AG09309 (cell line): Measurements from ENCODE around the gene PLEKHA6.

Experiments used
- DNase-seq: peaks from one replicate; pipeline ENCODE4 v3.0.0-alpha.2; 2010; ENCODE audit warnings: low read depth
- H3K4me3 ChIP-seq: 2 replicates; pipeline ENCODE4 v1.5.1; 2011; ENCODE audit warnings: mild to moderate bottlenecking, low read depth, low read length, moderate library complexity; ENCODE audit not compliant: control insufficient read depth
- TF ChIP-seq, protein P1 (sequence below): IDR thresholded peaks from 2 replicates; pipeline ENCODE4 v1.5.1; 2011; ENCODE audit warnings: mild to moderate bottlenecking, low read depth, low read length, inconsistent platforms; ENCODE audit not compliant: insufficient read depth, control insufficient read depth; ENCODE audit errors: missing control alignments

Gene PLEKHA6

DNA sequence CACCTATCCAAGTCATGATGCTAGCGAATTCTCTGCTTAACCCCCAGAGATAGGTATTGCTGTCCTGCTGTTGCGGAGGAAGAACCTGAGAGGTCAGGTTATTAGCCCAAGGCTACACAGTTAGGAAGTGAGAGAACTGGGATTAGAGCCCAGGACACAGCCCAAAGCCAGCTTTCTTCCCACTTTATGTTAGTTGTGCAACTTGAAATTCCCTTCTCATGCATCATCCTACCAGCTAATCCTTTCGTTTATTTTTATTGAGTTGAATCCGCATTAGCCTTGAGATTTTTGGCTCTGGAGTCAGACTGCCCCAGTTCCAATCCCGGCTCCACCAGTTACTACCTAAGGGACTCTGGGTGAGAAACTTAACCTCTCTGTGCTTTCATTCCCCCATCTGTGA is 65.4 kb downstream of the PLEKHA6 start:
- DNase-seq, result peak; percentile 80
- TF ChIP-seq, protein P1, sequence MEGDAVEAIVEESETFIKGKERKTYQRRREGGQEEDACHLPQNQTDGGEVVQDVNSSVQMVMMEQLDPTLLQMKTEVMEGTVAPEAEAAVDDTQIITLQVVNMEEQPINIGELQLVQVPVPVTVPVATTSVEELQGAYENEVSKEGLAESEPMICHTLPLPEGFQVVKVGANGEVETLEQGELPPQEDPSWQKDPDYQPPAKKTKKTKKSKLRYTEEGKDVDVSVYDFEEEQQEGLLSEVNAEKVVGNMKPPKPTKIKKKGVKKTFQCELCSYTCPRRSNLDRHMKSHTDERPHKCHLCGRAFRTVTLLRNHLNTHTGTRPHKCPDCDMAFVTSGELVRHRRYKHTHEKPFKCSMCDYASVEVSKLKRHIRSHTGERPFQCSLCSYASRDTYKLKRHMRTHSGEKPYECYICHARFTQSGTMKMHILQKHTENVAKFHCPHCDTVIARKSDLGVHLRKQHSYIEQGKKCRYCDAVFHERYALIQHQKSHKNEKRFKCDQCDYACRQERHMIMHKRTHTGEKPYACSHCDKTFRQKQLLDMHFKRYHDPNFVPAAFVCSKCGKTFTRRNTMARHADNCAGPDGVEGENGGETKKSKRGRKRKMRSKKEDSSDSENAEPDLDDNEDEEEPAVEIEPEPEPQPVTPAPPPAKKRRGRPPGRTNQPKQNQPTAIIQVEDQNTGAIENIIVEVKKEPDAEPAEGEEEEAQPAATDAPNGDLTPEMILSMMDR, result no peak

DNA sequence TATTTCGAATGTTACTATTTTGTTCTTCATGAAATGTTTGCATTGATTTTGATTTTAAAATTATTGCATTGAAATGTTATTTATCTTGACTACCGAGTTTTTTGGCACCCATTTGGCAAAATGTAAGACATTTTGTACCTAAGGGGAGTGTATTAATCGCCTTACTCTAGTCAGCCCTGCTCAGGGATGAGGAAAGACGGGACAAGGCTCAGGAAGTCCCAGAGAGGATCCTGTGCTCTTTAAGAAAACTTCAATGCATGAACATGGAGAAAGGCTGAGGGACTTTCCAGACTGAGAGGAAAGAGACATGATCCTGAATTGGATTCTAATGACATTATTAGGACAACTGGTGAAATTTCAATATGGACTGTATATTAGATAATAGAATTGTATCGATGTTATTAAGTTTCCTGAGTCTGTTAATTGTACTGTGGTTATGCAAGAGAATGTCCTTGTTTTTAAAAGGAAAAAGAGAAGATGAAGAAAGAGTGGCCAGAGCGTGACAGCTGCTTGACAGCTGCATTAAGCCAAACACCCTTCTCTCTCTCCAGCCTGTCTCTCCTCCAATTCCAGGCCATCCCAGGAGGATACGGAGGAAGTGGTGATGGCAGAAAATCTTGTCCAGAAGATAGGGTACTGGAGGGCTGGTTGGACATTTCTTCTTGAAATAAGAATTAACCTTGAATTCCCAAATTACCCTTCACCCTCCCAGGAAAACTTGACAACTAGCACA is 66.0 kb downstream of the PLEKHA6 start:
- TF ChIP-seq, protein P1, result no peak
- H3K4me3 ChIP-seq, result no peak overlapping the region
- DNase-seq, result no peak

More for the DNA sequence above, 65.4 kb downstream of the PLEKHA6 start:
- no peak overlapping the region for H3K4me3 ChIP-seq

DNA sequence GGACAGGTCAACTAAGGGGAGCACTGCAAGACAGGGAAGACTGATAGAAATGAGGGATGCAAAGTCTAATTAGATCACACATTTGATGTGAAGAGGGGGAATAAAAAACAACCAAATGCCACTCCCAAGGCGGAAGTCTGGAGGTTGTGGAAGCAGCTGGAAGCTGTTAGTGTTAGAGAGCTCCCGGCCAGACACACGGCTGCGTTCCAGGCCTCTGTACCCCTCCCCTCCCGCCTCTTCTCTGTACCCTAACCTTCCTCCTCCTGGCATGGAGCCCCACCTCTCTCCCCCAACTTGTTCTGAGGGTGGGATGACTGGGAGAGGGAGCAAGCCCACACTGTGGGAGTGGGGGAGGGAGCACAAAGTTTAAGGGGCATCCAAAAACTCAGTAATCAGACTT is 67.0 kb downstream of the PLEKHA6 start:
- no peak for DNase-seq
- TF ChIP-seq, protein P1, result no peak

DNA sequence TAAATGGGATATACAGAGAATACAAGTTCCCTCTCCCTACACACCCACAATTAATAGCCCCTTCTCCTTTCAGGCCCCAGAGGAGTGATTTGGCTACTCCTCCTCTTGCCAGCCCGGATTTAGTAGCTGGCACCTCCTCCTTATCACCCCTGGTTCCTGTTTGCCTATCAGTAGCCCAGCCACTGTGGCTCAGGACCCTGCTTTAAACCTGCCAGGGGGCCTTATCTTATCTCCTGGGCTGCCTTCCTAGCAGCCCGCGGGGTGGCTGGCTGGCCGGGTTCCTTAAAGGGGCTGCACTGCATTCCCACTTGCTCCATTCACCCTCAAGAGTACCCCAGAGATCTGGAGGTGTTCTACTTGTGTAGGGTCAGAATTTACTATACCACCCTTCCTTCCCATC is 70.4 kb downstream of the PLEKHA6 start:
- no peak overlapping the region for H3K4me3 ChIP-seq
- DNase-seq, result no peak
- TF ChIP-seq, protein P1, result no peak

More for the DNA sequence above, 67.0 kb downstream of the PLEKHA6 start:
- no peak overlapping the region for H3K4me3 ChIP-seq

DNA sequence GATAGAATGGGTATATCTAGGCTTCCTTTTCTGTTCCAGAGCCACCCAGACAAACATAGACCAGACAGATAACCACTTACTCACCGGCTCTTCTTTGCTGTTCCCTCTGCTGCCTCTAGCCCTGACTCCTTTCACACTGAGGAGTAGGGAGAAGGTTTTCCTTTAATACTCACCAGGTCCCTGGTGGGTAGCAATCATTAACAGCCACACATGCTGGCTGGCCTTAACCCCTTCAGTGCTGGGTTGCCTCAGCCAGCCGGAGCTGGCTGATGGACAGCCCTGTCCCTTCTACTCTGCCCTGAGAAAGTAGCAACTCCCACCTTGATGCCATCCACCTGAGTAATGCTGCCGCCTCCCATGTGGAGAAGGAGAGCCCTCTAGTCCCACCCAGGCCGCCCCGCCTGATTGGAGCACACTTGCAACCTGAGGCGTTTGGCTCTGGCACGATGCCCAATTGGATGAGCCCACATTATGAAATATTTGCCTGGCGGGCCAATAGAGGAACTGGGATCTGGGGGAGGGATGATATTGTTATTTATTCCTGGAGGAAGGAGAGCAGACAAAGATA is 71.6 kb downstream of the PLEKHA6 start:
- H3K4me3 ChIP-seq, result no peak overlapping the region
- TF ChIP-seq, protein P1, result no peak
- no peak for DNase-seq

DNA sequence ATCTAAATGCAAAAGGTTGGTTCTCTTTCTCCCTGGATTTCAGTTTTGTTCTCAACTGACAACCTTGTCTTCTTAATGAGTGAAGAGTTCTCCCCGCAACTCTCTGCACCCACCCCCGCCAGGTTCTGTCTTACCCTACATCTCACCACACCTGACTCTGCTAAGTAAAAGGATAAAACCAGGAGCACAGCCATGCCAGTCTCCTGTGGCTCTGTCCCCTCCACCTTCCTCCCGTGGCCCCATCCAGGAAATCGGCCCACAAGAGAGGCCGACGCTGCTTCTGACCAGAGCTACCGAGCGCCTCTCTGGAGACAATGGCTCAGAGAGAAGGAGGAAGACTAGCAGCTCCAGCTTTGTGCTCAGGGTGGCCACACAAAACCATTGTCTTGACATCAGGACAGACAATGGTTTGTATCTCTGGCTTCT is 72.2 kb downstream of the PLEKHA6 start:
- TF ChIP-seq, protein P1, result no peak
- DNase-seq, result no peak
- no peak overlapping the region for H3K4me3 ChIP-seq
